ENCODE results near the gene OR10AD1. TPM values are rescaled to one million over a fixed set of nuclear protein-coding genes. Genes with fewer than 3 reads are reported as not detected.

The OR10AD1 gene
- total RNA-seq, 1 experiment from 2014 or later: not detected

DNA sequence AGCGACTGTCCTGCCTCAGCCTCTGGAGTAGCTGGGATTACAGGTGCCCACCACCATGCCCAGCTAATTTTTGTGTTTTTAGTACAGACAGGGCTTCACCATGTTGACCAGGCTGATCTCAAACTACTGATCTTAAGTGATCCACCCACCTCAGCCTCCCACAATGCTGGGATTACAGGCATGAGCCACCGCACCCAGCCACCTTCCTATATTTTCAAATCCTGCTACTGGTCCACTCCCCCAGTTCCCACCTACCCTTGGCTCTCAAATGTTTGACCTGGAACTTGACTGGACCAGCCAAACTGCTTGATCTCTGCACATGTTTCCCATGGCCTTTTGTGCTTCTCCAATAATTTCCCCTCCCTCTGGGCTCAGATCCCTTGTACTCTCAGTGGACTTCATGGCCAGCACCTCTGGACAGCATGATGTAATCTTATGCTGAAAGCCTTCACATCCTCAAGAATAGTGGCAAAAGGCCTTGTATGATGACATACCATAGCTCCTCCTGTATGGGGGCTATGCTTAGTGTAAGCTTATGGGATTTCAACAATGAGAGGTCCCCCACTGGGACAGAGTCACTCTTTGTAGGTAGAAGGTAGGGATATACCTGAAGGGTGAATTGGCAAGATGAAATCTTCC is 22.1 kb downstream of the OR10AD1 start:
- no peak overlapping the region for H3K4me3 ChIP-seq (ENCODE audit: low read depth in 2 of 2, low read length in 2 of 2)
- peaks cover 5% of the 10 kb centered on the region; the same call in 1 of the 2 replicates for H3K4me1 ChIP-seq (ENCODE audit: control insufficient read depth, insufficient read depth, low read length)
- DNase-seq (ENCODE audit: low read depth, low spot score): no peak
- no TSS peak for BruUV-seq (replicated peaks)
- ChIA-PET CTCF (no interaction called here), POLR2A (no interaction called here)
- no peak overlapping the region for H3K27ac ChIP-seq (ENCODE audit: low read length)
- H3K27me3 ChIP-seq (ENCODE audit: control insufficient read depth, insufficient read depth, low read length): peaks cover 35% of the 10 kb centered on the region
- TF ChIP-seq TCF7L2 (IDR thresholded peaks at IDR 0.05; ENCODE audit: low read depth, low read length) (no peak), POLR2AphosphoS5 (IDR thresholded peaks at IDR 0.05; ENCODE audit: low read depth, low read length) (no peak), SIN3A (IDR thresholded peaks at IDR 0.05; ENCODE audit: borderline replicate concordance, insufficient read depth, low read depth, low read length) (no peak)
- TF ChIP-seq, protein P1, sequence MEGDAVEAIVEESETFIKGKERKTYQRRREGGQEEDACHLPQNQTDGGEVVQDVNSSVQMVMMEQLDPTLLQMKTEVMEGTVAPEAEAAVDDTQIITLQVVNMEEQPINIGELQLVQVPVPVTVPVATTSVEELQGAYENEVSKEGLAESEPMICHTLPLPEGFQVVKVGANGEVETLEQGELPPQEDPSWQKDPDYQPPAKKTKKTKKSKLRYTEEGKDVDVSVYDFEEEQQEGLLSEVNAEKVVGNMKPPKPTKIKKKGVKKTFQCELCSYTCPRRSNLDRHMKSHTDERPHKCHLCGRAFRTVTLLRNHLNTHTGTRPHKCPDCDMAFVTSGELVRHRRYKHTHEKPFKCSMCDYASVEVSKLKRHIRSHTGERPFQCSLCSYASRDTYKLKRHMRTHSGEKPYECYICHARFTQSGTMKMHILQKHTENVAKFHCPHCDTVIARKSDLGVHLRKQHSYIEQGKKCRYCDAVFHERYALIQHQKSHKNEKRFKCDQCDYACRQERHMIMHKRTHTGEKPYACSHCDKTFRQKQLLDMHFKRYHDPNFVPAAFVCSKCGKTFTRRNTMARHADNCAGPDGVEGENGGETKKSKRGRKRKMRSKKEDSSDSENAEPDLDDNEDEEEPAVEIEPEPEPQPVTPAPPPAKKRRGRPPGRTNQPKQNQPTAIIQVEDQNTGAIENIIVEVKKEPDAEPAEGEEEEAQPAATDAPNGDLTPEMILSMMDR (IDR thresholded peaks at IDR 0.05): no peak
- intact Hi-C loops (cut with micrococcal nuclease; ENCODE audit: unreplicated experiment): no loop called here
- H3K9me3 ChIP-seq (ENCODE audit: control insufficient read depth, insufficient read depth, low read depth, low read length): no peaks in the 10 kb centered on the region
- no peak for ATAC-seq
- H3K36me3 ChIP-seq (ENCODE audit: control insufficient read depth, insufficient read depth, low read length): no peaks in the 10 kb centered on the region
- in situ Hi-C loops (cut with HindIII; ENCODE audit: low pct_unique_long_range_greater_than_20kb, low sequenced_read_pairs): no loop called here

DNA sequence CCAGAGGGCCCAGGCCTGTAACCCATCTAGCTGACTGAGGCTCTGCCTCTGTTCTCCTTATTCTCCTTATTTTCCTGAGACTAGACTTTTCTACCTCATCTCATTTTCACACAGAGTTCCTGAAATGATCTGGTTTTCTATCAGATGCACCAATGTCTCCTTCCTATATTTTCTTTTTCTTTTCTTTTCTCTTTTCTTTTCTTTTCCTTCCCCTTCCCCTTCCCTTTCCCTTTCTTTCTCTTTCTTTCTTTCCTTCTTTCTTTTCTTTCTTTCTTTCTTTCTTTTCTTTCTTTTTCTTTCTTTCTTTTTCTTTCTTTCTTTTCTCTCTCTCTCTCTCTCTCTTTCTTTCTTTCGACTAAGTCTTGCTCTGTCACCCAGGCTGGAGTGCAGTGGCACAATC is 22.7 kb downstream of the OR10AD1 start:
- Histone ChIP-seq H3K27me3 (ENCODE audit: control insufficient read depth, insufficient read depth, low read length) (peaks cover 40% of the 10 kb centered on the region), H3K27ac (ENCODE audit: low read length) (no peak overlapping the region), H3K4me3 (ENCODE audit: low read depth in 2 of 2, low read length in 2 of 2) (no peak overlapping the region), H3K9me3 (ENCODE audit: control insufficient read depth, insufficient read depth, low read depth, low read length) (no peaks in the 10 kb centered on the region), H3K4me1 (ENCODE audit: control insufficient read depth, insufficient read depth, low read length) (peaks cover 5% of the 10 kb centered on the region; the same call in 1 of the 2 replicates), H3K36me3 (ENCODE audit: control insufficient read depth, insufficient read depth, low read length) (no peaks in the 10 kb centered on the region)
- BruUV-seq (replicated peaks): no TSS peak
- CTCF ChIA-PET: no interaction called here
- no peak for ATAC-seq
- in situ Hi-C loops (cut with HindIII; ENCODE audit: low pct_unique_long_range_greater_than_20kb, low sequenced_read_pairs): no loop called here
- TF ChIP-seq SIN3A (IDR thresholded peaks at IDR 0.05; ENCODE audit: borderline replicate concordance, insufficient read depth, low read depth, low read length) (no peak), POLR2AphosphoS5 (IDR thresholded peaks at IDR 0.05; ENCODE audit: low read depth, low read length) (no peak), TCF7L2 (IDR thresholded peaks at IDR 0.05; ENCODE audit: low read depth, low read length) (no peak)
- TF ChIP-seq, protein P1 (IDR thresholded peaks at IDR 0.05): no peak
- TF ChIP-seq, protein P2, sequence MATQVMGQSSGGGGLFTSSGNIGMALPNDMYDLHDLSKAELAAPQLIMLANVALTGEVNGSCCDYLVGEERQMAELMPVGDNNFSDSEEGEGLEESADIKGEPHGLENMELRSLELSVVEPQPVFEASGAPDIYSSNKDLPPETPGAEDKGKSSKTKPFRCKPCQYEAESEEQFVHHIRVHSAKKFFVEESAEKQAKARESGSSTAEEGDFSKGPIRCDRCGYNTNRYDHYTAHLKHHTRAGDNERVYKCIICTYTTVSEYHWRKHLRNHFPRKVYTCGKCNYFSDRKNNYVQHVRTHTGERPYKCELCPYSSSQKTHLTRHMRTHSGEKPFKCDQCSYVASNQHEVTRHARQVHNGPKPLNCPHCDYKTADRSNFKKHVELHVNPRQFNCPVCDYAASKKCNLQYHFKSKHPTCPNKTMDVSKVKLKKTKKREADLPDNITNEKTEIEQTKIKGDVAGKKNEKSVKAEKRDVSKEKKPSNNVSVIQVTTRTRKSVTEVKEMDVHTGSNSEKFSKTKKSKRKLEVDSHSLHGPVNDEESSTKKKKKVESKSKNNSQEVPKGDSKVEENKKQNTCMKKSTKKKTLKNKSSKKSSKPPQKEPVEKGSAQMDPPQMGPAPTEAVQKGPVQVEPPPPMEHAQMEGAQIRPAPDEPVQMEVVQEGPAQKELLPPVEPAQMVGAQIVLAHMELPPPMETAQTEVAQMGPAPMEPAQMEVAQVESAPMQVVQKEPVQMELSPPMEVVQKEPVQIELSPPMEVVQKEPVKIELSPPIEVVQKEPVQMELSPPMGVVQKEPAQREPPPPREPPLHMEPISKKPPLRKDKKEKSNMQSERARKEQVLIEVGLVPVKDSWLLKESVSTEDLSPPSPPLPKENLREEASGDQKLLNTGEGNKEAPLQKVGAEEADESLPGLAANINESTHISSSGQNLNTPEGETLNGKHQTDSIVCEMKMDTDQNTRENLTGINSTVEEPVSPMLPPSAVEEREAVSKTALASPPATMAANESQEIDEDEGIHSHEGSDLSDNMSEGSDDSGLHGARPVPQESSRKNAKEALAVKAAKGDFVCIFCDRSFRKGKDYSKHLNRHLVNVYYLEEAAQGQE (IDR thresholded peaks at IDR 0.05; ENCODE audit: insufficient read depth in 1 of 2, low read depth in 2 of 2, low read length in 1 of 2): no peak
- intact Hi-C loops (cut with micrococcal nuclease; ENCODE audit: unreplicated experiment): no loop called here
- POLR2A ChIA-PET: no interaction called here
- DNase-seq (ENCODE audit: low read depth, low spot score): no peak
